A549 (cell line): ENCODE data around the gene SH3PXD2B. TPM values are rescaled to one million over a fixed set of nuclear protein-coding genes. Genes with fewer than 3 reads are reported as not detected.

Source experiments
- ATAC-seq, 2 experiments: fragments of 200-7000 bp in 1 of 2; fragments of >200 bp in 1 of 2; cut with Nextera tagmentation in 1 of 2; cut with Tn5 transposase in 1 of 2; 3 replicates each; pipeline versions ENCODE4 v1.8.0 to v1.9.1; 2018 to 2020; ENCODE audit warnings: mild to moderate bottlenecking in 1 of 2, moderate library complexity in 1 of 2
- CTCF ChIA-PET: fragments of 300-600 bp; sonication (Branson Sonifier 250); formaldehyde crosslinking; extraction: SDS; loops from one replicate; lab custom pipeline; 2021; ENCODE audit warnings: antibody characterized with exemption, inconsistent platforms; lab: Yijun Ruan, JAX
- POLR2A ChIA-PET: fragments of 350-600 bp; formaldehyde crosslinking; extraction: SDS; loops from one replicate; lab custom pipeline; 2021; ENCODE audit warnings: antibody characterized with exemption, inconsistent platforms; lab: Yijun Ruan, JAX
- DNase-seq, 2 experiments: peaks; one replicate each; pipeline versions ENCODE4 v3.0.0 to v3.0.0-alpha.2; 2011 to 2016; ENCODE audit warnings: low read depth in 1 of 2, low spot score in 1 of 2
- FAIRE-seq: peaks from 2 replicates; lab custom pipeline; 2011; peaks lifted over from hg19 to GRCh38; lab: Jason Lieb, UNC
- H3K27ac ChIP-seq, 2 experiments: fragments of >200 bp; sonication (Bioruptor Twin); formaldehyde crosslinking; 3 replicates each; pipeline ENCODE4 v1.5.1; 2016 to 2017
- H3K4me1 ChIP-seq: fragments of >200 bp; sonication (Bioruptor Twin); formaldehyde crosslinking; 3 replicates; pipeline ENCODE4 v1.6.1; 2016
- H3K4me2 ChIP-seq: fragments of >200 bp; sonication (Bioruptor Twin); formaldehyde crosslinking; 3 replicates; pipeline ENCODE4 v1.6.1; 2016
- H3K4me3 ChIP-seq: fragments of >200 bp; sonication (Bioruptor Twin); formaldehyde crosslinking; 3 replicates; pipeline ENCODE4 v1.5.1; 2016
- H3K9me3 ChIP-seq: fragments of >200 bp; sonication (Bioruptor Twin); formaldehyde crosslinking; 3 replicates; pipeline ENCODE4 v1.6.1; 2016
- CEBPB ChIP-seq, 2 experiments: fragments of >200 bp in 1 of 2; sonication (Bioruptor Twin) in 1 of 2; formaldehyde crosslinking in 1 of 2; IDR thresholded peaks; 2 replicates each; pipeline ENCODE4 v1.6.1; 2012 to 2016
- CHD4 ChIP-seq: fragments of 200-600 bp; sonication (generic); IDR thresholded peaks from 2 replicates; pipeline ENCODE4 v1.6.1; 2016; ENCODE audit warnings: antibody characterized with exemption, mild to moderate bottlenecking, borderline replicate concordance
- EHMT2 ChIP-seq: fragments of 200-600 bp; sonication (generic); IDR thresholded peaks from 2 replicates; pipeline ENCODE4 v1.6.1; 2016; ENCODE audit warnings: antibody characterized with exemption, low read depth, mild to moderate bottlenecking, moderate library complexity
- ELK1 ChIP-seq: fragments of 150-350 bp; IDR thresholded peaks from 2 replicates; pipeline ENCODE4 v1.6.1; 2014; ENCODE audit warnings: low read depth, mild to moderate bottlenecking, low read length
- GATA3 ChIP-seq: IDR thresholded peaks from 2 replicates; pipeline ENCODE4 v1.6.1; 2012; ENCODE audit warnings: borderline replicate concordance
- HDAC2 ChIP-seq: fragments of 200-600 bp; sonication (generic); IDR thresholded peaks from 2 replicates; pipeline ENCODE4 v1.6.1; 2016
- HOXB13 ChIP-seq: fragments of 250-450 bp; sonication (Bioruptor Pico); IDR thresholded peaks from 2 replicates; pipeline ENCODE4 v1.5.0; 2020; ENCODE audit warnings: low read depth, mild to moderate bottlenecking, moderate library complexity
- HOXB5 ChIP-seq: fragments of 250-450 bp; sonication (Bioruptor Pico); IDR thresholded peaks from 2 replicates; pipeline ENCODE4 v1.5.0; 2020; ENCODE audit warnings: mild to moderate bottlenecking, moderate library complexity
- JUN ChIP-seq, 2 experiments: fragments of >200 bp; sonication (Bioruptor Twin); formaldehyde crosslinking; IDR thresholded peaks; 2 replicates in 1 of 2; 3 replicates in 1 of 2; pipeline ENCODE4 v1.6.1; 2016 to 2017
- JUNB ChIP-seq: fragments of >200 bp; sonication (Bioruptor Twin); formaldehyde crosslinking; IDR thresholded peaks from 2 replicates; pipeline ENCODE4 v1.6.1; 2016
- MAZ ChIP-seq: fragments of 150-350 bp; IDR thresholded peaks from 2 replicates; pipeline ENCODE4 v1.6.1; 2014; ENCODE audit warnings: antibody characterized with exemption, low read depth, low read length, borderline replicate concordance
- MYC ChIP-seq: IDR thresholded peaks from 2 replicates; pipeline ENCODE4 v1.6.1; 2012; ENCODE audit warnings: mild to moderate bottlenecking, inconsistent platforms, low read length, improper control_type of control experiment, borderline replicate concordance
- POLR2AphosphoS2 ChIP-seq: conservative IDR thresholded peaks from 2 replicates; pipeline ENCODE4 v1.6.1; 2012; ENCODE audit warnings: low read length, improper control_type of control experiment, inconsistent platforms
- RARB ChIP-seq: fragments of 250-450 bp; sonication (Bioruptor Pico); IDR thresholded peaks from 2 replicates; pipeline ENCODE4 v1.8.0; 2021; ENCODE audit warnings: mild to moderate bottlenecking, moderate library complexity
- RCOR1 ChIP-seq: fragments of 150-350 bp; IDR thresholded peaks from 2 replicates; pipeline ENCODE4 v1.6.1; 2014; ENCODE audit warnings: antibody characterized with exemption, low read length, low read depth
- REST ChIP-seq: fragments of 200-600 bp; sonication (generic); IDR thresholded peaks from 2 replicates; pipeline ENCODE4 v1.6.1; 2016; ENCODE audit warnings: antibody characterized with exemption, mild to moderate bottlenecking, moderate library complexity
- RFX5 ChIP-seq: fragments of 450-650 bp; IDR thresholded peaks from 2 replicates; pipeline ENCODE4 v1.7.1; 2014; ENCODE audit warnings: antibody characterized with exemption, mild to moderate bottlenecking, moderate library complexity
- RNF2 ChIP-seq: fragments of 200-600 bp; sonication (generic); IDR thresholded peaks from 2 replicates; pipeline ENCODE4 v1.6.1; 2016; ENCODE audit warnings: low read depth, mild to moderate bottlenecking, antibody characterized with exemption, moderate library complexity, borderline replicate concordance
- SMC3 ChIP-seq: fragments of >200 bp; sonication (Bioruptor Twin); formaldehyde crosslinking; IDR thresholded peaks from 3 replicates; pipeline ENCODE4 v1.6.1; 2018; ENCODE audit warnings: inconsistent platforms
- SREBF2 ChIP-seq: fragments of 450-650 bp; IDR thresholded peaks from 2 replicates; pipeline ENCODE4 v1.6.1; 2014; ENCODE audit warnings: mild to moderate bottlenecking, moderate library complexity
- ZC3H11A ChIP-seq: fragments of 450-650 bp; IDR thresholded peaks from 2 replicates; pipeline ENCODE4 v1.6.1; 2014; ENCODE audit warnings: antibody characterized with exemption, mild to moderate bottlenecking
- ZSCAN20 ChIP-seq: fragments of 250-450 bp; sonication (Bioruptor Pico); IDR thresholded peaks from 2 replicates; pipeline ENCODE4 v1.8.0; 2022; ENCODE audit warnings: mild to moderate bottlenecking, moderate library complexity
- WGBS: methylation state at CpG from one replicate; pipeline ENCODE4 v1.1.6; 2017; ENCODE audit errors: missing lambda C conversion rate; 5-methylcytosine and 5-hydroxymethylcytosine counted together
- polyA plus RNA-seq, 4 experiments: library from polyadenylated mRNA; depleted of rRNA in 3 of 4; stranded (reverse); fragments of >200 nt; fragmentation: RNase III in 1 of 4; extraction: RNeasy Plus Mini Kit Qiagen cat#74134 plus additional on column Dnase treatment in 1 of 4; gene quantifications; 2 replicates in 3 of 4; 3 replicates in 1 of 4; pipeline ENCODE4 v1.2.3, GENCODE V29; 2011 to 2017
- TF ChIP-seq, protein P1 (sequence below): fragments of 250-450 bp; sonication (Bioruptor Pico); IDR thresholded peaks from 2 replicates; pipeline ENCODE4 v1.5.0; 2021; ENCODE audit warnings: mild to moderate bottlenecking, moderate library complexity, borderline replicate concordance
- TF ChIP-seq, protein P2 (sequence below): fragments of 450-650 bp; IDR thresholded peaks from 2 replicates; pipeline ENCODE4 v1.6.1; 2014; ENCODE audit warnings: antibody characterized with exemption

Gene SH3PXD2B
- polyA plus RNA-seq, 2 of the 4 experiments (the other 2 are of a cell fraction), result 15.1 to 15.5 TPM

DNA sequence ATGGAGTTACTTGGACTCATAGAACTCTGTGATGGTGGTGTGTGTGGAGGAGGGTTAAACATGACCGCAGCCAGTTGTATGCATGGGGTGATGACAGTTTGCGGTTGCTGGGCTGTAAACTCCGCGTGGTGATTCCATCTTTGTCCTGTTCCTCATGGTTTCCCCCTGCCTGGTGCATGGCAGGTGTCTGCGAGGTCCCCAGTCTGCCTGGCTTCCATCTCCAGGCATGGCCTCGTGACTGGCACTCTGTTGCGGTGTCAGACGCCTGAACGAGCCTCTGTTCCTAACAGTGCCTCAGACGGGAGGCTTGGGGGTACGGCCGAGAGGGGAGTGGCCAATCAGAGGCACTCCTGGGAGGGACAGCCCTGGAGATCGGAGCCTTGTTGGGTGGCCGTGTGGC, 33.9 kb upstream of the SH3PXD2B start:
- FAIRE-seq, result no peak
- no peak overlapping the region for H3K27ac ChIP-seq
- TF ChIP-seq HOXB13 (no peak), ELK1 (no peak), ZC3H11A (no peak), SREBF2 (no peak), ZSCAN20 (CRISPR knock-in tag) (no peak), RFX5 (no peak), RCOR1 (no peak)
- TF ChIP-seq, protein P1, sequence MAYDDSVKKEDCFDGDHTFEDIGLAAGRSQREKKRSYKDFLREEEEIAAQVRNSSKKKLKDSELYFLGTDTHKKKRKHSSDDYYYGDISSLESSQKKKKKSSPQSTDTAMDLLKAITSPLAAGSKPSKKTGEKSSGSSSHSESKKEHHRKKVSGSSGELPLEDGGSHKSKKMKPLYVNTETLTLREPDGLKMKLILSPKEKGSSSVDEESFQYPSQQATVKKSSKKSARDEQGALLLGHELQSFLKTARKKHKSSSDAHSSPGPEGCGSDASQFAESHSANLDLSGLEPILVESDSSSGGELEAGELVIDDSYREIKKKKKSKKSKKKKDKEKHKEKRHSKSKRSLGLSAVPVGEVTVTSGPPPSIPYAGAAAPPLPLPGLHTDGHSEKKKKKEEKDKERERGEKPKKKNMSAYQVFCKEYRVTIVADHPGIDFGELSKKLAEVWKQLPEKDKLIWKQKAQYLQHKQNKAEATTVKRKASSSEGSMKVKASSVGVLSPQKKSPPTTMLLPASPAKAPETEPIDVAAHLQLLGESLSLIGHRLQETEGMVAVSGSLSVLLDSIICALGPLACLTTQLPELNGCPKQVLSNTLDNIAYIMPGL (CRISPR knock-in tag), result no peak
- no peak for ATAC-seq
- H3K9me3 ChIP-seq, result no peaks in the 10 kb centered on the region
- ChIA-PET POLR2A (no interaction called here), CTCF (interaction anchor here (1.3 kb wide), 1 partner anchor 9 kb away, joined by 5 read pairs; no protein-coding TSS in a partner anchor)
- H3K4me1 ChIP-seq, result no peaks in the 10 kb centered on the region
- 75% methylated on average over 14 of the region's 14 CpGs for WGBS
- H3K4me2 ChIP-seq, result no peak overlapping the region
- H3K4me3 ChIP-seq, result no peak overlapping the region
- no peak for DNase-seq

GRCh38 chr5:172487671-172488070, 33.3 kb upstream of the SH3PXD2B start:
- TF ChIP-seq ZSCAN20 (CRISPR knock-in tag), result no peak
- no peak for TF ChIP-seq GATA3
- no peak for TF ChIP-seq JUNB
- TF ChIP-seq HOXB5, result no peak
- no peak for TF ChIP-seq MYC
- TF ChIP-seq, protein P2, sequence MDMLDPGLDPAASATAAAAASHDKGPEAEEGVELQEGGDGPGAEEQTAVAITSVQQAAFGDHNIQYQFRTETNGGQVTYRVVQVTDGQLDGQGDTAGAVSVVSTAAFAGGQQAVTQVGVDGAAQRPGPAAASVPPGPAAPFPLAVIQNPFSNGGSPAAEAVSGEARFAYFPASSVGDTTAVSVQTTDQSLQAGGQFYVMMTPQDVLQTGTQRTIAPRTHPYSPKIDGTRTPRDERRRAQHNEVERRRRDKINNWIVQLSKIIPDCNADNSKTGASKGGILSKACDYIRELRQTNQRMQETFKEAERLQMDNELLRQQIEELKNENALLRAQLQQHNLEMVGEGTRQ, result no peak
- TF ChIP-seq EHMT2, result no peak
- TF ChIP-seq RARB (CRISPR knock-in tag), result no peak
- TF ChIP-seq RNF2, result no peak
- TF ChIP-seq JUN (IDR thresholded peaks at IDR 0.05), result no peak
- no peak for TF ChIP-seq CHD4
- no peak for TF ChIP-seq POLR2AphosphoS2
- TF ChIP-seq MAZ, result no peak
- TF ChIP-seq HDAC2, result no peak
- TF ChIP-seq SMC3, result no peak
- no peak for TF ChIP-seq CEBPB (IDR thresholded peaks at IDR 0.05)
- no peak for TF ChIP-seq REST
- POLR2A ChIA-PET, result no interaction called here
- H3K4me3 ChIP-seq, result no peak overlapping the region

More at GRCh38 chr5:172487671-172488070, 33.3 kb upstream of the SH3PXD2B start:
- FAIRE-seq, result no peak
- Histone ChIP-seq H3K9me3 (no peaks in the 10 kb centered on the region), H3K4me2 (no peak overlapping the region), H3K27ac (no peak overlapping the region), H3K4me1 (no peaks in the 10 kb centered on the region)
- no peak for ATAC-seq
- 63% methylated on average over 9 of the region's 9 CpGs for WGBS
- CTCF ChIA-PET, result no interaction called here
- DNase-seq, result no peak
